Measurements from ENCODE around the gene CIB2.
A peak's percentile ranks its signal among the peaks of the same experiment; 100 is the strongest.

- TF ChIP-seq CTCF (IDR thresholded peaks at IDR 0.05 in 8 of 11, conservative IDR thresholded peaks at IDR 0.05 in 3 of 11) (no peak), POLR2AphosphoS5 (IDR thresholded peaks at IDR 0.05) (peak in 2 of 3 donors; percentile 43 to 92)
Observed at GRCh38 chr15:78072080-78072892, 59.0 kb downstream of the CIB2 start.
